ENCODE data around the gene ARHGAP35.

ARHGAP35 gene

DNA sequence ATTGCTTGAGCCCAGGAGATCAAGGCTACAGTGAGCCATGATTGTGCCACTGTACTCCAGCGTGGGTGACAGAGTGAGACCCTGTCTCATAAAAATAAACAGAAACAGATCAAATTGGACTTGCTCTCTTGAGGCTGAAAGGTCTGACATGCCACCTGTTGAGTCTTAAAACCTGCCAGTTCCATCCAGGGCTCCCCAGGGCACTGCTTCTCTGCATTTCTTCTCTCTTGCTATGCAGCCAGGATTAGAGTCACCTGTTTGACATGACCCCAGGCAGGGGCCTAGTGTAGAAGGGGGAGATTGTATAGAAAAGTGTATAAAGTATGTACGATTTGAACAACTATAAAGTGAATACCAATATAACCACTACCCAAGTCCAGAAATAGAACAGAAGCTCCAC lies 45.4 kb downstream of the ARHGAP35 start:
- no peak for DNase-seq

DNA sequence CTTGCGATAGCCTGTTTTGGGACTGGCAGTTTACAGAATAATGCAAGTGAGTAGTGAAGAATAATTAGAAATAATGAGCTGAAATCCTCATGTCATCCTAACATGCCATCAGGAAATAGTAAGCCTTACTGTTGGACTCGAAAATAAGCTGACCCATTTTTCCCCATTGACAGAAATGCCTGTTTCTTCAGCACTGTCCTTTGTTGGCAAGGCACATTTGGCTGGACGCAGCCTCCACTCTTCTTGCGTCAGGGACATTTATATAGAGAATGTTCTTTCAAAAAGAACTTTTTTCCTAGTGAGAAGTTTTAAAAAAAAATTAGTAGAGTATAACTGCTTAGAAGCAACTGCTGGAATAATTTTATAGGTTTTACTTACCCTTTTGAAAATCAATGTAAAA lies 47.1 kb downstream of the ARHGAP35 start:
- DNase-seq = no peak

DNA sequence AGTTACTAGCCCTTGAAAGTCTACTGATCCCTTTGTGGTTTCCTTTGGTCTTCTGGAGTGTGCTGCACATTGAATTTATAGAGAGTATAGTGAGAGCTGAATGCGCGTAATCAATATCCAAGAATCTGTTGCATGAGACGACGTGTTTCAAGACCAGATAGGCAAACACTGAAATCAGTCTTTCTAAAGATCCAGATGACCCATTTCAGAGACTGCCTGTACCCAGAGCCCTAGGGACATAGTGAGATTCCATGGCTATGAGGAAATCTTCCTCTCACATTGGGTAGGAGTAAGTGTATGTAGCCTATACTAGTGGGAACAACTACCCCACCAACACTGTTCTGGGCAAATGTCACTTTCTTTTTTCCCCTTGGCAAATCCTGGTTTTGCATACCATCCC lies 48.6 kb downstream of the ARHGAP35 start:
- DNase-seq = no peak
